Measurements from ENCODE around the gene VPS9D1.

- TF ChIP-seq, protein P1, sequence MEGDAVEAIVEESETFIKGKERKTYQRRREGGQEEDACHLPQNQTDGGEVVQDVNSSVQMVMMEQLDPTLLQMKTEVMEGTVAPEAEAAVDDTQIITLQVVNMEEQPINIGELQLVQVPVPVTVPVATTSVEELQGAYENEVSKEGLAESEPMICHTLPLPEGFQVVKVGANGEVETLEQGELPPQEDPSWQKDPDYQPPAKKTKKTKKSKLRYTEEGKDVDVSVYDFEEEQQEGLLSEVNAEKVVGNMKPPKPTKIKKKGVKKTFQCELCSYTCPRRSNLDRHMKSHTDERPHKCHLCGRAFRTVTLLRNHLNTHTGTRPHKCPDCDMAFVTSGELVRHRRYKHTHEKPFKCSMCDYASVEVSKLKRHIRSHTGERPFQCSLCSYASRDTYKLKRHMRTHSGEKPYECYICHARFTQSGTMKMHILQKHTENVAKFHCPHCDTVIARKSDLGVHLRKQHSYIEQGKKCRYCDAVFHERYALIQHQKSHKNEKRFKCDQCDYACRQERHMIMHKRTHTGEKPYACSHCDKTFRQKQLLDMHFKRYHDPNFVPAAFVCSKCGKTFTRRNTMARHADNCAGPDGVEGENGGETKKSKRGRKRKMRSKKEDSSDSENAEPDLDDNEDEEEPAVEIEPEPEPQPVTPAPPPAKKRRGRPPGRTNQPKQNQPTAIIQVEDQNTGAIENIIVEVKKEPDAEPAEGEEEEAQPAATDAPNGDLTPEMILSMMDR (IDR thresholded peaks at IDR 0.05; ENCODE audit: low read depth, low read length), result no peak
- TF ChIP-seq EZH2phosphoT487 (IDR thresholded peaks at IDR 0.05; ENCODE audit: low read depth), result no peak
These were observed 16.4 kb downstream of the VPS9D1 start for GRCh38 chr16:89704281-89704680.
